Suprapubic skin (tissue), 4 donors: ENCODE data around the gene SYT2. TPM values are rescaled to one million over a fixed set of nuclear protein-coding genes. Genes with fewer than 3 reads are reported as not detected.

Experiments used
- DNase-seq, 2 donors: peaks; one replicate each; pipeline ENCODE4 v3.0.0-alpha.2; 2019; ENCODE audit warnings: low spot score in 2 of 2
- H3K27ac ChIP-seq: fragments of 200-600 bp; sonication (generic); one replicate; pipeline ENCODE4 v1.5.1; 2019
- H3K27me3 ChIP-seq: fragments of 200-600 bp; sonication (generic); one replicate; pipeline ENCODE4 v1.5.1; 2019
- H3K36me3 ChIP-seq: fragments of 200-600 bp; sonication (generic); one replicate; pipeline ENCODE4 v1.5.1; 2019
- H3K4me1 ChIP-seq: fragments of 200-600 bp; sonication (generic); one replicate; pipeline ENCODE4 v1.5.1; 2019
- H3K4me3 ChIP-seq: fragments of 200-600 bp; sonication (generic); one replicate; pipeline ENCODE4 v1.5.1; 2019; ENCODE audit warnings: mild to moderate bottlenecking
- H3K9me3 ChIP-seq: fragments of 200-600 bp; sonication (generic); one replicate; pipeline ENCODE4 v1.5.1; 2019
- EP300 ChIP-seq: sonication (generic); formaldehyde crosslinking; IDR thresholded peaks from one replicate; pipeline ENCODE4 v1.6.1; 2017; ENCODE audit warnings: antibody characterized with exemption
- POLR2A ChIP-seq, 2 donors: fragments of 450-650 bp; IDR thresholded peaks; one replicate each; pipeline ENCODE4 v1.6.1; 2017; ENCODE audit warnings: antibody characterized with exemption in 2 of 2, mild to moderate bottlenecking in 2 of 2, moderate library complexity in 2 of 2
- POLR2AphosphoS5 ChIP-seq, 3 donors: sonication (generic); formaldehyde crosslinking; IDR thresholded peaks; one replicate each; pipeline ENCODE4 v1.6.1; 2017; ENCODE audit warnings: antibody characterized with exemption in 3 of 3
- WGBS: methylation state at CpG from one replicate; pipeline ENCODE4 v1.1.5; 2018; 5-methylcytosine and 5-hydroxymethylcytosine counted together
- total RNA-seq, 4 donors: library from RNA; depleted of rRNA; stranded (reverse); fragments of >200 nt; gene quantifications; one replicate each; pipeline ENCODE4 v1.1.0, GENCODE V29; 2016
- TF ChIP-seq, protein P1 (sequence below), 2 donors: fragments of 200-600 bp in 1 of 2; fragments of 450-650 bp in 1 of 2; sonication (generic) in 1 of 2; IDR thresholded peaks; one replicate each; pipeline ENCODE4 v1.5.1; 2016 to 2019; ENCODE audit warnings: antibody characterized with exemption in 2 of 2, mild to moderate bottlenecking in 1 of 2, moderate library complexity in 1 of 2

The SYT2 gene
- total RNA-seq, 4 donors from 2014 or later = 0.11 TPM; not detected in 3

- no peaks in the 10 kb centered on the region for H3K4me1 ChIP-seq
- no peak overlapping the region for H3K4me3 ChIP-seq
- no peaks in the 10 kb centered on the region for H3K36me3 ChIP-seq
- DNase-seq = no peak
- no peak for TF ChIP-seq EP300
- no peak for TF ChIP-seq POLR2AphosphoS5 (IDR thresholded peaks at IDR 0.05)
- TF ChIP-seq, protein P1, sequence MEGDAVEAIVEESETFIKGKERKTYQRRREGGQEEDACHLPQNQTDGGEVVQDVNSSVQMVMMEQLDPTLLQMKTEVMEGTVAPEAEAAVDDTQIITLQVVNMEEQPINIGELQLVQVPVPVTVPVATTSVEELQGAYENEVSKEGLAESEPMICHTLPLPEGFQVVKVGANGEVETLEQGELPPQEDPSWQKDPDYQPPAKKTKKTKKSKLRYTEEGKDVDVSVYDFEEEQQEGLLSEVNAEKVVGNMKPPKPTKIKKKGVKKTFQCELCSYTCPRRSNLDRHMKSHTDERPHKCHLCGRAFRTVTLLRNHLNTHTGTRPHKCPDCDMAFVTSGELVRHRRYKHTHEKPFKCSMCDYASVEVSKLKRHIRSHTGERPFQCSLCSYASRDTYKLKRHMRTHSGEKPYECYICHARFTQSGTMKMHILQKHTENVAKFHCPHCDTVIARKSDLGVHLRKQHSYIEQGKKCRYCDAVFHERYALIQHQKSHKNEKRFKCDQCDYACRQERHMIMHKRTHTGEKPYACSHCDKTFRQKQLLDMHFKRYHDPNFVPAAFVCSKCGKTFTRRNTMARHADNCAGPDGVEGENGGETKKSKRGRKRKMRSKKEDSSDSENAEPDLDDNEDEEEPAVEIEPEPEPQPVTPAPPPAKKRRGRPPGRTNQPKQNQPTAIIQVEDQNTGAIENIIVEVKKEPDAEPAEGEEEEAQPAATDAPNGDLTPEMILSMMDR (IDR thresholded peaks at IDR 0.05) = no peak
- TF ChIP-seq POLR2A (IDR thresholded peaks at IDR 0.05) = no peak
- H3K27me3 ChIP-seq = peaks cover 78% of the 10 kb centered on the region
- H3K9me3 ChIP-seq = no peaks in the 10 kb centered on the region
- no peak overlapping the region for H3K27ac ChIP-seq
- WGBS = 68% methylated on average over 2 of the region's 2 CpGs
These were observed 18.4 kb downstream of the SYT2 start for GRCh38 chr1:202691816-202692215.

DNA sequence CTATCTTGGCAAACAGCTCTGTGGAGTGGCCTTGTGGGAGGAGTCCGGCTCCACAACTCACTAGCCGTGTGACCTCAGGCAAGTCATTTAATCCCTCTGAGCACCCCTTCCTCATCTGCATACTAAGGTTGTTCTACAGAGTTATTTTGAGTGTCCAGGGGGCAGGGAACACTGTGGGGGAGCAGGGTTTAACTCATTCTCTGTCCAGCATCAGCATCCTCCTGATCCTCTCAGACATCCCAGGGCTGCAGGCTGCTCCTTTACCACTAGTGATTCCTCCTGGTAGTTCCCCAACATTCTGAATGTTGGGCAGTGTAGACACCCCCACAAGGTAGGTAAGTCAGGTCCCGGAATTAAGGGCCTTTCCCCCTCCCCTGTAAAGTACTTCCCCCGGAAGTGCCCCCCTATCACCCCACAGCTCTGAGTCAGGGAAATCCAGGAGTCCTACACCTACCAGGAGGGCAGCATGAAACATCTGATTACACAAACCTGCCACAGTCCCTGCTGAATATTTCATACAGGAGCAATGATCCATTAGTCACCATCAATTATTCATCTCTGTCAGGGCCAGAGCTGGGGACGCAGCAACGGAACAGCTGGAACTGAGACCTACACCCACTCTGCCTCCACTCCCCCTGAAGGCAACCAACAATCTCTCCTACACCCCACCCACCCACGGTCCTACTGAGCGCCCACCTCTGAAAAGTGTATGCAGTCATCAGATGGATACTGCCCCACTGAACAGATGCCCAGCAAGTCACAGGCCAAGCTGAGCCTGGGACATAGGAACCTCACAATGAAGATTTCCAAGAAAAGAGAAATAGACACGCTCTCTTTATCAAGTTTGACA is 20.5 kb downstream of the SYT2 start:
- no peaks in the 10 kb centered on the region for H3K9me3 ChIP-seq
- WGBS = 76% methylated on average over 9 of the region's 9 CpGs
- no peak for DNase-seq
- H3K27me3 ChIP-seq = peaks cover 71% of the 10 kb centered on the region
- H3K4me3 ChIP-seq = no peak overlapping the region
- no peak overlapping the region for H3K27ac ChIP-seq
- H3K36me3 ChIP-seq = no peaks in the 10 kb centered on the region
- H3K4me1 ChIP-seq = no peaks in the 10 kb centered on the region
- TF ChIP-seq, protein P1 (IDR thresholded peaks at IDR 0.05) = no peak
- TF ChIP-seq POLR2A (IDR thresholded peaks at IDR 0.05) (no peak), EP300 (no peak), POLR2AphosphoS5 (IDR thresholded peaks at IDR 0.05) (no peak)

GRCh38 chr1:202689082-202689481 is 21.2 kb downstream of the SYT2 start:
- TF ChIP-seq POLR2A (IDR thresholded peaks at IDR 0.05) (no peak), POLR2AphosphoS5 (IDR thresholded peaks at IDR 0.05) (no peak), EP300 (no peak)
- TF ChIP-seq, protein P1 (IDR thresholded peaks at IDR 0.05) = no peak
- Histone ChIP-seq H3K4me3 (no peak overlapping the region), H3K27ac (no peak overlapping the region), H3K27me3 (peaks cover 68% of the 10 kb centered on the region), H3K36me3 (no peaks in the 10 kb centered on the region), H3K9me3 (no peaks in the 10 kb centered on the region), H3K4me1 (no peaks in the 10 kb centered on the region)
- DNase-seq = no peak
- 69% methylated on average over 2 of the region's 3 CpGs for WGBS

DNA sequence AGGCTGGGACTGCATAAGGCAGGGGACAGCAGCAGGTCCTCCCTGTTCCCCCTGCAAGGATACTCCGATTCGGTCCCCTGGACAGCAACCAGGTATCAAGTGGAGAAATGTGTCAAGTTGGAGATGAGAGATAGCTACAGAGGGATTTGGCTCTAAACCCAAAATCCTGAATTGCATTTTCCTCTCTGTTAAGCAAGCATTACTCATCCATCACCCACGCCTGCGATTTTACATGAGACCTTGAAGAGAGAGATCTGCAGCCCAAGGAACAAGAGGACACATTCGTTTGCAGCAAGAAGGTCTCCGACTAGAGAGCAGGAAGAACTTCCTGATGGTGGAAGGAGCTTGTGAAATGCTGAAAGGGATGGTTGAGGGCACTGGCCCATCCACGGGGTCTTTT is 21.9 kb downstream of the SYT2 start:
- H3K27me3 ChIP-seq = peaks cover 61% of the 10 kb centered on the region
- H3K27ac ChIP-seq = no peak overlapping the region
- no peak for DNase-seq

DNA sequence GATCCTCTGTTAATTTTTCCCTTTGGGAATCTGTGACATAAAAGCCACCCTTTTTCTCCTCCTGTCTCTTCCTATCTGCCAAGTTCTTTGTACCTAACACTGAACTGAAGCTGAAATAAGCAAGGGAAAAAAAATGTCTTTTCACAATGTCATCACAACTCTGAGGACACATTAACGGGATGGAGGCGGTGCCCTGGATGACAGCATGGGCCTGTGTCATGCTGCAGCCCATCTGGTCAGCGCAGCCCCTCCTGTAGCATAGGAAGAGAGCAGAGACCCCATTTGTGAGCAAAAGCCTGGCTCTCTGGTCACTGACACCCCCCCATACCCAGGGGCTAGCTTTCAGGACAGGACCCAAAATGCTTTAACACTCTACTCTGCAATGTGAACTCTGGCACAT is 22.5 kb downstream of the SYT2 start:
- Histone ChIP-seq H3K36me3 (no peaks in the 10 kb centered on the region), H3K9me3 (no peaks in the 10 kb centered on the region), H3K4me1 (no peaks in the 10 kb centered on the region), H3K27ac (no peak overlapping the region), H3K27me3 (peaks cover 66% of the 10 kb centered on the region), H3K4me3 (no peak overlapping the region)
- no peak for DNase-seq
- TF ChIP-seq, protein P1 (IDR thresholded peaks at IDR 0.05) = no peak
- TF ChIP-seq EP300 (no peak), POLR2A (IDR thresholded peaks at IDR 0.05) (no peak), POLR2AphosphoS5 (IDR thresholded peaks at IDR 0.05) (no peak)
- WGBS = 88% methylated on average over 3 of the region's 3 CpGs

More for the DNA sequence above, 21.9 kb downstream of the SYT2 start:
- H3K4me1 ChIP-seq = no peaks in the 10 kb centered on the region
- no peaks in the 10 kb centered on the region for H3K36me3 ChIP-seq
- TF ChIP-seq POLR2AphosphoS5 (IDR thresholded peaks at IDR 0.05) = no peak
- TF ChIP-seq, protein P1 (IDR thresholded peaks at IDR 0.05) = no peak
- no peak for TF ChIP-seq EP300
- TF ChIP-seq POLR2A (IDR thresholded peaks at IDR 0.05) = no peak
- WGBS = 70% methylated on average over 7 of the region's 7 CpGs
- H3K4me3 ChIP-seq = no peak overlapping the region
- H3K9me3 ChIP-seq = no peaks in the 10 kb centered on the region
